Keratinocyte (primary cell): ENCODE measurements around the gene PCDHGC4.

Source experiments
- EZH2 ChIP-seq: IDR thresholded peaks from one replicate; pipeline ENCODE4 v1.6.1; 2012; ENCODE audit warnings: inconsistent platforms, mild to moderate bottlenecking, low read length, moderate library complexity
- TF ChIP-seq, protein P1 (sequence below), 3 experiments: IDR thresholded peaks in 1 of 3; conservative IDR thresholded peaks in 1 of 3; optimal IDR thresholded peaks in 1 of 3; 2 replicates in 2 of 3; 3 replicates in 1 of 3; pipeline versions ENCODE3 to v1.5.1; 2011; ENCODE audit warnings: low read length in 3 of 3, mild to moderate bottlenecking in 3 of 3, moderate library complexity in 2 of 3, control low read depth in 1 of 3, inconsistent platforms in 1 of 3; ENCODE audit not compliant: insufficient read depth in 2 of 3; ENCODE audit errors: extremely low read depth in 1 of 3

DNA sequence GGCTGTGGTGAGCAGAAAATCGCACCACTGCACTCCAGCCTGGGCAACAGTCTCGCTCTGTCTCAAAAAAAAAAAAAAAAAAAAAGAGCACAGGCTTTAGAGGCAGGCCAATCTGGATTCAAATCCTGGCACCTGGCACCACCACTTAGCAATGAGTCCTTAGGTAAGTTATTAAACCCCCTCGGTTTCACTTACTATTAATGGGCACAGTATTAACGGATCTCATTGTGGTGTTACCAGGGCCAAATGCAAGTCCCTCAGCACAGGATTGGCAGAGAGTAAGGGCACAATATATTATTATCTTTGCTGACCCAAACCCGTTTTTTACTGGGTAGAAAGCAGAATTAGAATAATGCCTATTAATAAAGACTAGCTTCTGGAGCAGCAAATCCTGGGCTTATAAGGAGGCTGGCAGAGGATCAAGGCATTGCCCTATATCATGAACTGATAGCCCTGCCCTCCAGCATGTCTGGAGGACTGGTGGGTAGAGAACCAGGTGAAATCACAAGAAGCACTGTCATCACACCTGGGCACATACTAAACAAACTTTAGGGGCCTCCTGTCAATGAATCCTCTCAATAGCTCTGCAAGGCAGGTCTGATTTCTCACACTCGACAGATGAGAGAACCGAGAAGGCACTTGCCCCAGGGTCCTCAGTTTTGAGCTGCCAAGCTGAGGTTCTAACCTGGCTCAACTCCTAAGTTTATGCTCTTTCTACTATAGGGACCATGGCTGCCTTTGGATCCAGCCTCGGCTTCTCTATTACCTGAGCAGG, 21.7 kb downstream of the PCDHGC4 start:
- no peak for TF ChIP-seq EZH2
- TF ChIP-seq, protein P1, sequence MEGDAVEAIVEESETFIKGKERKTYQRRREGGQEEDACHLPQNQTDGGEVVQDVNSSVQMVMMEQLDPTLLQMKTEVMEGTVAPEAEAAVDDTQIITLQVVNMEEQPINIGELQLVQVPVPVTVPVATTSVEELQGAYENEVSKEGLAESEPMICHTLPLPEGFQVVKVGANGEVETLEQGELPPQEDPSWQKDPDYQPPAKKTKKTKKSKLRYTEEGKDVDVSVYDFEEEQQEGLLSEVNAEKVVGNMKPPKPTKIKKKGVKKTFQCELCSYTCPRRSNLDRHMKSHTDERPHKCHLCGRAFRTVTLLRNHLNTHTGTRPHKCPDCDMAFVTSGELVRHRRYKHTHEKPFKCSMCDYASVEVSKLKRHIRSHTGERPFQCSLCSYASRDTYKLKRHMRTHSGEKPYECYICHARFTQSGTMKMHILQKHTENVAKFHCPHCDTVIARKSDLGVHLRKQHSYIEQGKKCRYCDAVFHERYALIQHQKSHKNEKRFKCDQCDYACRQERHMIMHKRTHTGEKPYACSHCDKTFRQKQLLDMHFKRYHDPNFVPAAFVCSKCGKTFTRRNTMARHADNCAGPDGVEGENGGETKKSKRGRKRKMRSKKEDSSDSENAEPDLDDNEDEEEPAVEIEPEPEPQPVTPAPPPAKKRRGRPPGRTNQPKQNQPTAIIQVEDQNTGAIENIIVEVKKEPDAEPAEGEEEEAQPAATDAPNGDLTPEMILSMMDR (optimal IDR thresholded peaks at IDR 0.05 in 1 of 3, IDR thresholded peaks at IDR 0.05 in 1 of 3, conservative IDR thresholded peaks at IDR 0.05 in 1 of 3; ENCODE audit: extremely low read depth in 1 of 3, insufficient read depth in 2 of 3, low read length in 3 of 3), result no peak
